A549 (cell line): Measurements from ENCODE around the gene RTEL1. TPM values are rescaled to one million over a fixed set of nuclear protein-coding genes. Genes with fewer than 3 reads are reported as not detected.

Experiments
- ATAC-seq, 2 experiments: fragments of 200-7000 bp in 1 of 2; fragments of >200 bp in 1 of 2; cut with Nextera tagmentation in 1 of 2; cut with Tn5 transposase in 1 of 2; 3 replicates each; pipeline versions ENCODE4 v1.8.0 to v1.9.1; 2018 to 2020; ENCODE audit warnings: mild to moderate bottlenecking in 1 of 2, moderate library complexity in 1 of 2
- CTCF ChIA-PET: fragments of 300-600 bp; sonication (Branson Sonifier 250); formaldehyde crosslinking; extraction: SDS; loops from one replicate; lab custom pipeline; 2021; ENCODE audit warnings: antibody characterized with exemption, inconsistent platforms; lab: Yijun Ruan, JAX
- POLR2A ChIA-PET: fragments of 350-600 bp; formaldehyde crosslinking; extraction: SDS; loops from one replicate; lab custom pipeline; 2021; ENCODE audit warnings: antibody characterized with exemption, inconsistent platforms; lab: Yijun Ruan, JAX
- DNase-seq, 2 experiments: peaks; one replicate each; pipeline versions ENCODE4 v3.0.0 to v3.0.0-alpha.2; 2011 to 2016; ENCODE audit warnings: low read depth in 1 of 2, low spot score in 1 of 2
- FAIRE-seq: peaks from 2 replicates; lab custom pipeline; 2011; peaks lifted over from hg19 to GRCh38; lab: Jason Lieb, UNC
- H3K27ac ChIP-seq, 2 experiments: fragments of >200 bp; sonication (Bioruptor Twin); formaldehyde crosslinking; 3 replicates each; pipeline ENCODE4 v1.5.1; 2016 to 2017
- H3K4me1 ChIP-seq: fragments of >200 bp; sonication (Bioruptor Twin); formaldehyde crosslinking; 3 replicates; pipeline ENCODE4 v1.6.1; 2016
- H3K4me2 ChIP-seq: fragments of >200 bp; sonication (Bioruptor Twin); formaldehyde crosslinking; 3 replicates; pipeline ENCODE4 v1.6.1; 2016
- H3K4me3 ChIP-seq: fragments of >200 bp; sonication (Bioruptor Twin); formaldehyde crosslinking; 3 replicates; pipeline ENCODE4 v1.5.1; 2016
- H3K9me3 ChIP-seq: fragments of >200 bp; sonication (Bioruptor Twin); formaldehyde crosslinking; 3 replicates; pipeline ENCODE4 v1.6.1; 2016
- BCL3 ChIP-seq: fragments of >200 bp; sonication (Bioruptor Twin); formaldehyde crosslinking; IDR thresholded peaks from 3 replicates; pipeline ENCODE4 v1.6.1; 2016
- BHLHE40 ChIP-seq: IDR thresholded peaks from 2 replicates; pipeline ENCODE4 v1.6.1; 2012; ENCODE audit warnings: low read depth, low read length, inconsistent platforms
- CHD2 ChIP-seq: fragments of 150-350 bp; IDR thresholded peaks from 2 replicates; pipeline ENCODE4 v1.6.1; 2014; ENCODE audit warnings: low read length; ENCODE audit not compliant: partially characterized antibody
- E2F6 ChIP-seq: IDR thresholded peaks from 2 replicates; pipeline ENCODE4 v1.6.1; 2012; ENCODE audit warnings: low read depth, borderline replicate concordance
- EHMT2 ChIP-seq: fragments of 200-600 bp; sonication (generic); IDR thresholded peaks from 2 replicates; pipeline ENCODE4 v1.6.1; 2016; ENCODE audit warnings: antibody characterized with exemption, low read depth, mild to moderate bottlenecking, moderate library complexity
- ELK1 ChIP-seq: fragments of 150-350 bp; IDR thresholded peaks from 2 replicates; pipeline ENCODE4 v1.6.1; 2014; ENCODE audit warnings: low read depth, mild to moderate bottlenecking, low read length
- EP300 ChIP-seq, 2 experiments: fragments of >200 bp; sonication (Bioruptor Twin); formaldehyde crosslinking; IDR thresholded peaks; 2 replicates in 1 of 2; 3 replicates in 1 of 2; pipeline ENCODE4 v1.6.1; 2016 to 2017
- FOXS1 ChIP-seq: fragments of 250-450 bp; sonication (Bioruptor Pico); IDR thresholded peaks from 2 replicates; pipeline ENCODE4 v1.5.0; 2020; ENCODE audit warnings: mild to moderate bottlenecking, moderate library complexity
- GATA3 ChIP-seq: IDR thresholded peaks from 2 replicates; pipeline ENCODE4 v1.6.1; 2012; ENCODE audit warnings: borderline replicate concordance
- HEYL ChIP-seq: fragments of 250-450 bp; sonication (Bioruptor Pico); IDR thresholded peaks from 2 replicates; pipeline ENCODE4 v1.8.0; 2021; ENCODE audit warnings: mild to moderate bottlenecking, moderate library complexity
- HOXA7 ChIP-seq: fragments of 250-450 bp; sonication (Bioruptor Pico); IDR thresholded peaks from 2 replicates; pipeline ENCODE4 v1.5.0; 2020; ENCODE audit warnings: mild to moderate bottlenecking, moderate library complexity
- HOXB13 ChIP-seq: fragments of 250-450 bp; sonication (Bioruptor Pico); IDR thresholded peaks from 2 replicates; pipeline ENCODE4 v1.5.0; 2020; ENCODE audit warnings: low read depth, mild to moderate bottlenecking, moderate library complexity
- JUN ChIP-seq, 2 experiments: fragments of >200 bp; sonication (Bioruptor Twin); formaldehyde crosslinking; IDR thresholded peaks; 2 replicates in 1 of 2; 3 replicates in 1 of 2; pipeline ENCODE4 v1.6.1; 2016 to 2017
- KDM1A ChIP-seq: fragments of 200-600 bp; sonication (generic); IDR thresholded peaks from 2 replicates; pipeline ENCODE4 v1.6.1; 2016; ENCODE audit warnings: low read depth, mild to moderate bottlenecking
- KDM5A ChIP-seq: fragments of 200-600 bp; sonication (generic); IDR thresholded peaks from 2 replicates; pipeline ENCODE4 v1.6.1; 2016; ENCODE audit warnings: antibody characterized with exemption, mild to moderate bottlenecking
- MAZ ChIP-seq: fragments of 150-350 bp; IDR thresholded peaks from 2 replicates; pipeline ENCODE4 v1.6.1; 2014; ENCODE audit warnings: antibody characterized with exemption, low read depth, low read length, borderline replicate concordance
- MYC ChIP-seq: IDR thresholded peaks from 2 replicates; pipeline ENCODE4 v1.6.1; 2012; ENCODE audit warnings: mild to moderate bottlenecking, inconsistent platforms, low read length, improper control_type of control experiment, borderline replicate concordance
- NR3C1 ChIP-seq: fragments of >200 bp; sonication (Bioruptor Twin); formaldehyde crosslinking; IDR thresholded peaks from 3 replicates; pipeline ENCODE4 v1.6.1; 2017
- PHF8 ChIP-seq: fragments of 200-600 bp; sonication (generic); IDR thresholded peaks from 2 replicates; pipeline ENCODE4 v1.6.1; 2016; ENCODE audit warnings: low read depth, mild to moderate bottlenecking, antibody characterized with exemption, moderate library complexity, borderline replicate concordance
- POLR2A ChIP-seq: IDR thresholded peaks from 2 replicates; pipeline ENCODE4 v1.6.1; 2012; ENCODE audit warnings: mild to moderate bottlenecking, low read length
- RCOR1 ChIP-seq: fragments of 150-350 bp; IDR thresholded peaks from 2 replicates; pipeline ENCODE4 v1.6.1; 2014; ENCODE audit warnings: antibody characterized with exemption, low read length, low read depth
- RNF2 ChIP-seq: fragments of 200-600 bp; sonication (generic); IDR thresholded peaks from 2 replicates; pipeline ENCODE4 v1.6.1; 2016; ENCODE audit warnings: low read depth, mild to moderate bottlenecking, antibody characterized with exemption, moderate library complexity, borderline replicate concordance
- SMC3 ChIP-seq: fragments of >200 bp; sonication (Bioruptor Twin); formaldehyde crosslinking; IDR thresholded peaks from 3 replicates; pipeline ENCODE4 v1.6.1; 2018; ENCODE audit warnings: inconsistent platforms
- ZC3H11A ChIP-seq: fragments of 450-650 bp; IDR thresholded peaks from 2 replicates; pipeline ENCODE4 v1.6.1; 2014; ENCODE audit warnings: antibody characterized with exemption, mild to moderate bottlenecking
- ZSCAN20 ChIP-seq: fragments of 250-450 bp; sonication (Bioruptor Pico); IDR thresholded peaks from 2 replicates; pipeline ENCODE4 v1.8.0; 2022; ENCODE audit warnings: mild to moderate bottlenecking, moderate library complexity
- WGBS: methylation state at CpG from one replicate; pipeline ENCODE4 v1.1.6; 2017; ENCODE audit errors: missing lambda C conversion rate; 5-methylcytosine and 5-hydroxymethylcytosine counted together
- polyA plus RNA-seq, 4 experiments: library from polyadenylated mRNA; depleted of rRNA in 3 of 4; stranded (reverse); fragments of >200 nt; fragmentation: RNase III in 1 of 4; extraction: RNeasy Plus Mini Kit Qiagen cat#74134 plus additional on column Dnase treatment in 1 of 4; gene quantifications; 2 replicates in 3 of 4; 3 replicates in 1 of 4; pipeline ENCODE4 v1.2.3, GENCODE V29; 2011 to 2017
- TF ChIP-seq, protein P1 (sequence below): fragments of 200-600 bp; sonication (generic); IDR thresholded peaks from 2 replicates; pipeline ENCODE4 v1.6.1; 2016; ENCODE audit warnings: antibody characterized with exemption, mild to moderate bottlenecking, moderate library complexity
- TF ChIP-seq, protein P2 (sequence below): IDR thresholded peaks from 2 replicates; pipeline ENCODE4 v1.6.1; 2012

RTEL1 gene
- polyA plus RNA-seq, 2 of the 4 experiments (the other 2 are of a cell fraction): 11.3 to 12.6 TPM

- TF ChIP-seq MYC (no peak), EP300 (IDR thresholded peaks at IDR 0.05) (no peak), NR3C1 (no peak)
These were observed 6.2 kb upstream of the RTEL1 start (continued) for GRCh38 chr20:63651942-63652191.

DNA sequence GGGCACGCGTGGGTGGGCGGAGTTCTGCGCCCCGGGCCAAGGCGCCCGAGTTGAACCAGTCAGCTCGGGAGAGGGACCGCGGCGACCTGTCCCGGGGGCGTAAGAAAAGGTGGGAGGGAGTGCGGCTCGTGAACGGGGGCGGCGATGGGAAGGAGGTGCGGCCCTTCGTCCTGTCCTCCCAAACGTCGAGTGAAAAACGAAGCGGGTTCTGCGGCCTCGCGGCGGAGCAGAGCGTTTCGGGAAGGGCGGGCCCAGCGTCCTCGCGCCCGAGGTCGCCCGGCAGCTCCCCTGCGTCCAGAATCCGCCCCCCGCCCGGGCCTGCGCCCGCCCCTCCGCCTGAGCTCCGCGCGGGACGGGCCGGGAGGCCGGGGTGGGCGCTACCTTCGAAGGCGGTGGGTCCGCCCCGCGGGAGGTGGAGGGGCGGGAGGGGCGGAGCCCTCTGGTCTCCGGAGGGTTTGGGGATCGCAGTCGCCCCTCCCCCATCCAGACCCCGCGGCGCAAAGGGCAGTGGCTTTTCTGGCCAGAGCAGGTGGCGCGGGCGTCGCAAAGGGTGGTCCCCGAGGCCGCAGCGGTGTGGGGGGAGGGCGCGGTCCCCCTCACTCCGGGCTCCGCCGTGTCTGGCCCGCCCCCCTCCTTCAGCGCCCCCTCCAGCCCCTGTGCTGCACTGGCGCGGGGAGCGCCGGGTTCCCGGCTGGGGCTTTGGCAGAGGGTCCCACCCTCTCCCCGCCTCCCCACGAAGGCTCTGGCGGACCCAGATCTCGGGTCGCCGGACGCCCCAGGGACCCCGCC, 5.7 kb upstream of the RTEL1 start:
- no peak for DNase-seq
- H3K4me3 ChIP-seq: peak overlapping the region; percentile 56
- H3K9me3 ChIP-seq: no peaks in the 10 kb centered on the region
- H3K4me1 ChIP-seq: peaks cover 14% of the 10 kb centered on the region
- WGBS: 16% methylated on average over 37 of the region's 91 CpGs
- TF ChIP-seq RNF2 (no peak), ELK1 (no peak), ZC3H11A (no peak), KDM1A (no peak)
- FAIRE-seq: no peak
- H3K4me2 ChIP-seq: peak overlapping the region; percentile 99
- ChIA-PET CTCF (interaction anchor here (0.8 kb wide), 1 partner anchor 322 kb away, joined by 3 read pairs; no protein-coding TSS in a partner anchor), POLR2A (interaction anchor here (2.2 kb wide), 1 partner anchor 10 kb away, joined by 7 read pairs; no protein-coding TSS in a partner anchor)
- H3K27ac ChIP-seq: peak overlapping the region in 1 of 2 experiments; percentile 70; a peak in 4 of 6 replicates
- peak in 1 of 2 experiments; percentile 13; a peak in 2 of 6 replicates for ATAC-seq

DNA sequence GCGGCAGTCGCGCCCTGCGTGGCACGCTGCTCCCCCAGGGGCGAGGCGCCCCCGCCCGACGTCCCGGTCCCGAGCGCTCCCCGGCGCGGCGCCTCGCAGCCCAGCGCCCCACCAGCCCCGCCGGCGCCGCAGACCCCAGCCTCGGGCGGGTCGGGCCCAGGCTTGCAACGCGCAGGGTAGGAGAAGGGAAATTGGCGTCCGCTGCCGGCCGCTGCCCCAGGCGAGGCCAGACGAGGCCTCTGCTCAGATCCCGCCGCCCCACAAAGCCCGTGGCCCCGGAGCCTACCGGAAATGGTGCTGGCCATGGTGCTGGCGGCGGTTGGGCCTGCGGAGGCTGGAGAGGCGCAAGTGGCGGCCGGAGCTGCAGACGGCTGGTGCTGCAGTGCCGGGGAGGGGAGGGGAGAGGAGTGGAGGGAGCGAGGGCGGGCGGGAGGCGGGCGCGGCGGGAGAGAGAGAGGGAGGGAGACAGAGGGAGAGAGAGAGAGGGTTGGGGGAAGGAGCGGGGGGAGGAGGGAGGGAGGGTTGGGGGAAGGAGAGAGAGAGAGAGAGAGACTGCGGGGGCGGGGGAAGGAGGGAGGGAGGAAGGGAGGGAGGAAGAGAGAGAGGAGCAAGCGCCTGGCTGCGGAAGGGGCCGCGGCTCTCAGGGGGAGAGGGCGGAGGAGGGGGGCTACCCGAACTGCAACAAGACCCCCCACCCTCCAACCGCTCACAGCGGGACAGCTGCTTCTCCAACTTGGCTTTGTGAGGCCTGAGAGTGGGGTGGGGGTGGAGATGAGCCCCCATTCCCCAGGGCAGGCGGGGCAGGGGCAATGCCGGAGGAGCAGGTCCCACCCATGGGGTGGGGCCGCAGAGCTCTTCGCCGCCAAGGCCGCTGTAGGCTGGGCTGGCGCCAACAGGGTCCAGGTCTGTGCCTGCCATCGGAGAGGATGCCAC, 4.8 kb upstream of the RTEL1 start, which contains the start of gene STMN3:
STMN3 (minus strand) TSS at position 384 of the 933 bp plus-strand sequence; CDS start at position 305, 79 bp downstream.
- H3K27ac ChIP-seq: peak within 1 kb of the TSS in 1 of 2 experiments; percentile 70; a peak in 4 of 6 replicates
- peak within 1 kb of the TSS; percentile 99 for H3K4me2 ChIP-seq
- no peaks in the 10 kb centered on the region for H3K9me3 ChIP-seq
- ChIA-PET POLR2A (no interaction called here), CTCF (interaction anchor here (0.6 kb wide), 1 partner anchor 11 kb away, joined by 3 read pairs; no protein-coding TSS in a partner anchor)
- FAIRE-seq: no peak
- H3K4me3 ChIP-seq: peak within 1 kb of the TSS; percentile 56
- 11% methylated on average over 6 of the region's 73 CpGs for WGBS
- ATAC-seq: peak; percentile 67 to 71
- peaks cover 14% of the 10 kb centered on the region for H3K4me1 ChIP-seq
- DNase-seq: peak; percentile 74 to 76
- TF ChIP-seq HOXB13: no peak
- TF ChIP-seq SMC3: no peak
- no peak for TF ChIP-seq RCOR1
- TF ChIP-seq, protein P1, sequence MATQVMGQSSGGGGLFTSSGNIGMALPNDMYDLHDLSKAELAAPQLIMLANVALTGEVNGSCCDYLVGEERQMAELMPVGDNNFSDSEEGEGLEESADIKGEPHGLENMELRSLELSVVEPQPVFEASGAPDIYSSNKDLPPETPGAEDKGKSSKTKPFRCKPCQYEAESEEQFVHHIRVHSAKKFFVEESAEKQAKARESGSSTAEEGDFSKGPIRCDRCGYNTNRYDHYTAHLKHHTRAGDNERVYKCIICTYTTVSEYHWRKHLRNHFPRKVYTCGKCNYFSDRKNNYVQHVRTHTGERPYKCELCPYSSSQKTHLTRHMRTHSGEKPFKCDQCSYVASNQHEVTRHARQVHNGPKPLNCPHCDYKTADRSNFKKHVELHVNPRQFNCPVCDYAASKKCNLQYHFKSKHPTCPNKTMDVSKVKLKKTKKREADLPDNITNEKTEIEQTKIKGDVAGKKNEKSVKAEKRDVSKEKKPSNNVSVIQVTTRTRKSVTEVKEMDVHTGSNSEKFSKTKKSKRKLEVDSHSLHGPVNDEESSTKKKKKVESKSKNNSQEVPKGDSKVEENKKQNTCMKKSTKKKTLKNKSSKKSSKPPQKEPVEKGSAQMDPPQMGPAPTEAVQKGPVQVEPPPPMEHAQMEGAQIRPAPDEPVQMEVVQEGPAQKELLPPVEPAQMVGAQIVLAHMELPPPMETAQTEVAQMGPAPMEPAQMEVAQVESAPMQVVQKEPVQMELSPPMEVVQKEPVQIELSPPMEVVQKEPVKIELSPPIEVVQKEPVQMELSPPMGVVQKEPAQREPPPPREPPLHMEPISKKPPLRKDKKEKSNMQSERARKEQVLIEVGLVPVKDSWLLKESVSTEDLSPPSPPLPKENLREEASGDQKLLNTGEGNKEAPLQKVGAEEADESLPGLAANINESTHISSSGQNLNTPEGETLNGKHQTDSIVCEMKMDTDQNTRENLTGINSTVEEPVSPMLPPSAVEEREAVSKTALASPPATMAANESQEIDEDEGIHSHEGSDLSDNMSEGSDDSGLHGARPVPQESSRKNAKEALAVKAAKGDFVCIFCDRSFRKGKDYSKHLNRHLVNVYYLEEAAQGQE: peak; percentile 94
- TF ChIP-seq BCL3: no peak
- no peak for TF ChIP-seq POLR2A
- no peak for TF ChIP-seq CHD2
- TF ChIP-seq HEYL: no peak
- no peak for TF ChIP-seq HOXA7 (CRISPR knock-in tag)
- TF ChIP-seq NR3C1: no peak
- TF ChIP-seq E2F6: 0 out of 2 replicates have a peak, but pooled peaks have one; percentile 36
- no peak for TF ChIP-seq ZSCAN20 (CRISPR knock-in tag)
- TF ChIP-seq PHF8: no peak
- TF ChIP-seq, protein P2, sequence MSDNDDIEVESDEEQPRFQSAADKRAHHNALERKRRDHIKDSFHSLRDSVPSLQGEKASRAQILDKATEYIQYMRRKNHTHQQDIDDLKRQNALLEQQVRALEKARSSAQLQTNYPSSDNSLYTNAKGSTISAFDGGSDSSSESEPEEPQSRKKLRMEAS: peak; percentile 46; the same call in 1 of the 2 replicates
- no peak for TF ChIP-seq BHLHE40
- no peak for TF ChIP-seq MAZ
- no peak for TF ChIP-seq KDM5A
- no peak for TF ChIP-seq GATA3
- TF ChIP-seq FOXS1 (CRISPR knock-in tag): no peak
- no peak for TF ChIP-seq JUN (IDR thresholded peaks at IDR 0.05)
- 0 out of 2 replicates have a peak, but pooled peaks have one; percentile 33 for TF ChIP-seq EHMT2
